Melanocyte of skin (primary cell): ENCODE data around the gene DNAH5. TPM values are rescaled to one million over a fixed set of nuclear protein-coding genes. Genes with fewer than 3 reads are reported as not detected.

Experiments used
- total RNA-seq, 2 donors: library from RNA; depleted of rRNA; stranded (reverse); fragments of >200 nt; gene quantifications; 2 replicates each; pipeline ENCODE4 v1.2.3, GENCODE V29; 2012

The DNAH5 gene
- total RNA-seq = not detected

DNA sequence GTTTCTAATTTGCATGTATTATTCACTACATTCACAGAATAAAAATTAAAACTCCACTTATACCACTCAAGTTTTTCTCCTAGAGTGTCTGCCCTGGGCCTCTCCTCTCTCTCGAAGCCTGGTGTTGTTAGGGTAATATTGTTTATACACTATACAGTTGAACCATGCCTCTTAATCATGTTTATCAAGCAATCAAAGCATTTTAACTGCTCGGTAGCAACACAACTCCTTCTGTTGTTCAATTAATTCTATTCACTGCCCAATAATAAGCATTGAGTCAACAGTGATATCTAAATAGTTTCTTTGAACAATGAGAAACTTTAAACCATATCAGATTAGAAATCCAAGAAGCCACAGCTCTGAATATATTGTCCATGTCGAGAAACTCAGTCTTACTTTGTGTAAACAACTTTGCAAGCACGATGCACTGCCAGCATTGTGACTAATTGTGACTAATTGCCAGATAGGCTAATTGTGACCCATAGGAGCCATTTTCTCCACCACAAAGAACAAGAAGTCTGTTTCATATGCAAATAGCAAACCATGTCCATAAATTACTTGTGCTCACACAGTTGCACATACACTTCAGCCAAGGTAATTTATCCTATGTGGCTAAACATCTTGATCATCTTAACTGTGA lies at the start of gene DNAH5:
Gene DNAH5, minus strand, starts transcription at position 129 of the 640 bp plus-strand sequence. CDS start 250 bp downstream, outside the sequence.

Other genes with a start within 250 kb of the DNAH5 start
- gene TRIO, start 198.7 kb upstream of the DNAH5 start, total RNA-seq = 100 to 1,000 TPM; 157 to 184 TPM